ENCODE results near the gene ING4. TPM values are rescaled to one million over a fixed set of nuclear protein-coding genes. Genes with fewer than 3 reads are reported as not detected.

The ING4 gene
- polyA plus RNA-seq, 1 of the 3 experiments (the other 2 are of a cell fraction) = 96.5 TPM

DNA sequence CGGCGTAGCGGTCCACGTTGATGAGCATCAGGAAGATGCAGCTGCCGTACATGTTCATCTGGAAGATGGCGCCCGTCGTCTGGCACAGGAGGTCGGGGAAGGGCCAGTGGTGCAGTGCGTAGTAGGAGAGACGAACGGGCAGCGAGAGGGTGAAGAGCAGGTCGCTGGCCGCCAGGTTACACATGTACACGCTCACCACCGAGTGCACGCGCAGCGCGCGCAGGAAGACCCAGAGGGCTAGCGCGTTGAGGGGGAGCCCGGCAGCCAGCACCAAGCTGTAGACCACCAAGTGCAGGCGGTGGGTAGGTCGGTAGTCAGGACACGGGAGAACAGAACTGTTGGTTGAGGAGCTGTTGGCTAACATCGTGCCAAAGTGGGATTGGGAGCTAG, 42.0 kb downstream of the ING4 start:
- no peak overlapping the region for H3K4me3 ChIP-seq (ENCODE audit: low read depth in 2 of 2, low read length in 1 of 2)
- no peaks in the 10 kb centered on the region for H3K27me3 ChIP-seq (ENCODE audit: insufficient read depth)
- H3K9ac ChIP-seq = no peak overlapping the region
- ChIA-PET POLR2A (interaction anchor here (0.6 kb wide), 1 partner anchor 68 kb away, joined by 3 read pairs; no protein-coding TSS in a partner anchor), CTCF (interaction anchor here (1.0 to 4.1 kb wide), 4 partner anchors 14 to 63 kb away, joined by 3 to 32 read pairs (median 5); partner anchors contain the start of gene LPAR5)
- H3K27ac ChIP-seq (ENCODE audit: low read depth in 2 of 2, low read length in 1 of 2) = no peak overlapping the region
- no peak overlapping the region for H2AFZ ChIP-seq (ENCODE audit: low read depth)
- H3K36me3 ChIP-seq (replicated peaks in 1 of 2; ENCODE audit: control insufficient read depth in 1 of 2, insufficient read depth in 2 of 2, low read length in 1 of 2) = no peaks in the 10 kb centered on the region
- TF ChIP-seq RXRA (IDR thresholded peaks at IDR 0.05; ENCODE audit: borderline replicate concordance, low read depth) (no peak), YY1 (IDR thresholded peaks at IDR 0.05; ENCODE audit: low read depth) (no peak), GATA2 (CRISPR knock-in tag; IDR thresholded peaks at IDR 0.05) (no peak), CHD2 (IDR thresholded peaks at IDR 0.05; ENCODE audit: low read length, partially characterized antibody) (no peak), SIN3A (IDR thresholded peaks at IDR 0.05; ENCODE audit: borderline replicate concordance, low read depth, low read length) (no peak), RAD21 (IDR thresholded peaks at IDR 0.05; ENCODE audit: low read length) (no peak), RCOR1 (IDR thresholded peaks at IDR 0.05; ENCODE audit: low read length) (no peak), MEF2A (IDR thresholded peaks at IDR 0.05; ENCODE audit: borderline replicate concordance, low read depth) (no peak)
- TF ChIP-seq, protein P1, sequence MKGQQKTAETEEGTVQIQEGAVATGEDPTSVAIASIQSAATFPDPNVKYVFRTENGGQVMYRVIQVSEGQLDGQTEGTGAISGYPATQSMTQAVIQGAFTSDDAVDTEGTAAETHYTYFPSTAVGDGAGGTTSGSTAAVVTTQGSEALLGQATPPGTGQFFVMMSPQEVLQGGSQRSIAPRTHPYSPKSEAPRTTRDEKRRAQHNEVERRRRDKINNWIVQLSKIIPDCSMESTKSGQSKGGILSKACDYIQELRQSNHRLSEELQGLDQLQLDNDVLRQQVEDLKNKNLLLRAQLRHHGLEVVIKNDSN (IDR thresholded peaks at IDR 0.05; ENCODE audit: borderline replicate concordance, low read depth) = no peak
- TF ChIP-seq, protein P2, sequence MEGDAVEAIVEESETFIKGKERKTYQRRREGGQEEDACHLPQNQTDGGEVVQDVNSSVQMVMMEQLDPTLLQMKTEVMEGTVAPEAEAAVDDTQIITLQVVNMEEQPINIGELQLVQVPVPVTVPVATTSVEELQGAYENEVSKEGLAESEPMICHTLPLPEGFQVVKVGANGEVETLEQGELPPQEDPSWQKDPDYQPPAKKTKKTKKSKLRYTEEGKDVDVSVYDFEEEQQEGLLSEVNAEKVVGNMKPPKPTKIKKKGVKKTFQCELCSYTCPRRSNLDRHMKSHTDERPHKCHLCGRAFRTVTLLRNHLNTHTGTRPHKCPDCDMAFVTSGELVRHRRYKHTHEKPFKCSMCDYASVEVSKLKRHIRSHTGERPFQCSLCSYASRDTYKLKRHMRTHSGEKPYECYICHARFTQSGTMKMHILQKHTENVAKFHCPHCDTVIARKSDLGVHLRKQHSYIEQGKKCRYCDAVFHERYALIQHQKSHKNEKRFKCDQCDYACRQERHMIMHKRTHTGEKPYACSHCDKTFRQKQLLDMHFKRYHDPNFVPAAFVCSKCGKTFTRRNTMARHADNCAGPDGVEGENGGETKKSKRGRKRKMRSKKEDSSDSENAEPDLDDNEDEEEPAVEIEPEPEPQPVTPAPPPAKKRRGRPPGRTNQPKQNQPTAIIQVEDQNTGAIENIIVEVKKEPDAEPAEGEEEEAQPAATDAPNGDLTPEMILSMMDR (IDR thresholded peaks at IDR 0.05) = no peak
- no peaks in the 10 kb centered on the region for H3K79me2 ChIP-seq (ENCODE audit: insufficient read depth)
- peaks cover 10% of the 10 kb centered on the region for H3F3A ChIP-seq (replicated peaks; ENCODE audit: insufficient read depth)
- no peaks in the 10 kb centered on the region; a peak in 1 of 4 replicates for H3K4me1 ChIP-seq (ENCODE audit: control insufficient read depth in 1 of 2, insufficient read depth in 2 of 2, low read depth in 1 of 2, low read length in 1 of 2)
- H3K9me2 ChIP-seq = no peaks in the 10 kb centered on the region
- H3K4me2 ChIP-seq = no peak overlapping the region
- no peaks in the 10 kb centered on the region for H3K9me3 ChIP-seq
- no peak for DNase-seq
- 93% methylated on average over 29 of the region's 29 CpGs for WGBS (ENCODE audit: low lambda C conversion rate)
- no peaks in the 10 kb centered on the region for H4K20me1 ChIP-seq (ENCODE audit: insufficient read depth)

DNA sequence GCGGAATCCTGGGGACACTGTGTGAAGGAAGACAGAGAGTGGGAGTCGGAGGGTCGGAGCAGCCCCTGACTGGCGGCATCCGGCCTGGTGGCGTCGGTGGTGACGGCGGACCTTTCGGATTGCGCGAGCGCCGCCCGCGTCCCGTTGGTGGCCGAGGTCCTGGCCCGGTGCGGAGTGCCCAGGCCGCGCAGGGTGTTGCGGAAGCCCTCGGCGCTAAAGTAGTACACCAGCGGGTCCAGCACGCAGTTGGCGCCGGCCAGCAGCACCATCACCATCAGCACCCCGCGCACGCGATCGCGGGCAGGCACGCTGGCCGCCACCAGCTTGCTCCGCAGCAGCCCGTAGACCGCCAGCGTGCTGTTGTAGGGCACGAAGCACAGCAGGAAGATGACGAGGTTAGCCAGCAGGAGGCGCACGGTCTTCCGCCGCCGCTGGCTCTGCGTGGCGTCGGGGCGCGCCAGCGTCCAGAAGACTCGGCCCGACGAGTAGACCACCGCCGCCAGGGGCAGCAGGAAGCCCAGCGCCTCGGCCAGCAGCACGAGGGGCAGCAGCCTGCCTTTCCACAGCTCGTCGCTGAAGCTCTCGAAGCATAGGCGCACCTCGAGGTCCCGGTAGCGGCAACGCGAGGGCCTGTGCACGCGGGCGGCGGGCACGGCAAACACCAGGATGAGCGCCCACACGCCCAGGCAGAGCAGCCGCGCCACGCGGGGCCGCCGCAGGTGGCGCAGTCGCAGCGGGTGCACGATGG, 42.6 kb downstream of the ING4 start:
- no peak overlapping the region for H3K27ac ChIP-seq (ENCODE audit: low read depth in 2 of 2, low read length in 1 of 2)
- H3F3A ChIP-seq (replicated peaks; ENCODE audit: insufficient read depth) = peaks cover 14% of the 10 kb centered on the region
- no peaks in the 10 kb centered on the region for H4K20me1 ChIP-seq (ENCODE audit: insufficient read depth)
- no peak overlapping the region for H2AFZ ChIP-seq (ENCODE audit: low read depth)
- no peaks in the 10 kb centered on the region for H3K9me3 ChIP-seq
- ChIA-PET POLR2A (no interaction called here), CTCF (interaction anchor here (0.6 to 4.1 kb wide), 6 partner anchors 15 to 78 kb away, joined by 3 to 32 read pairs (median 4); partner anchors contain the start of genes IFFO1 and LPAR5)
- no peak overlapping the region for H3K9ac ChIP-seq
- peak; percentile 17 for DNase-seq
- H3K9me2 ChIP-seq = no peaks in the 10 kb centered on the region
- H3K4me1 ChIP-seq (ENCODE audit: control insufficient read depth in 1 of 2, insufficient read depth in 2 of 2, low read depth in 1 of 2, low read length in 1 of 2) = no peaks in the 10 kb centered on the region; a peak in 1 of 4 replicates
- peak overlapping the region in 1 of 2 experiments; percentile 35; a peak in 1 of 4 replicates for H3K4me3 ChIP-seq (ENCODE audit: low read depth in 2 of 2, low read length in 1 of 2)
- H3K4me2 ChIP-seq = no peak overlapping the region
- H3K27me3 ChIP-seq (ENCODE audit: insufficient read depth) = no peaks in the 10 kb centered on the region
- WGBS (ENCODE audit: low lambda C conversion rate) = 95% methylated on average over 73 of the region's 88 CpGs
- H3K79me2 ChIP-seq (ENCODE audit: insufficient read depth) = no peaks in the 10 kb centered on the region
- H3K36me3 ChIP-seq (replicated peaks in 1 of 2; ENCODE audit: control insufficient read depth in 1 of 2, insufficient read depth in 2 of 2, low read length in 1 of 2) = no peaks in the 10 kb centered on the region
- TF ChIP-seq NRF1 (IDR thresholded peaks at IDR 0.05; ENCODE audit: low read depth, low read length) (no peak), POLR2AphosphoS5 (IDR thresholded peaks at IDR 0.05; ENCODE audit: low read depth, low read length) (no peak), CHD2 (IDR thresholded peaks at IDR 0.05; ENCODE audit: low read length, partially characterized antibody) (no peak), MXI1 (IDR thresholded peaks at IDR 0.05; ENCODE audit: low read depth, low read length) (no peak), TAF1 (IDR thresholded peaks at IDR 0.05; ENCODE audit: borderline replicate concordance, low read depth, low read length) (no peak), FOSL2 (IDR thresholded peaks at IDR 0.05; ENCODE audit: borderline replicate concordance, low read depth) (no peak)
- TF ChIP-seq, protein P3, sequence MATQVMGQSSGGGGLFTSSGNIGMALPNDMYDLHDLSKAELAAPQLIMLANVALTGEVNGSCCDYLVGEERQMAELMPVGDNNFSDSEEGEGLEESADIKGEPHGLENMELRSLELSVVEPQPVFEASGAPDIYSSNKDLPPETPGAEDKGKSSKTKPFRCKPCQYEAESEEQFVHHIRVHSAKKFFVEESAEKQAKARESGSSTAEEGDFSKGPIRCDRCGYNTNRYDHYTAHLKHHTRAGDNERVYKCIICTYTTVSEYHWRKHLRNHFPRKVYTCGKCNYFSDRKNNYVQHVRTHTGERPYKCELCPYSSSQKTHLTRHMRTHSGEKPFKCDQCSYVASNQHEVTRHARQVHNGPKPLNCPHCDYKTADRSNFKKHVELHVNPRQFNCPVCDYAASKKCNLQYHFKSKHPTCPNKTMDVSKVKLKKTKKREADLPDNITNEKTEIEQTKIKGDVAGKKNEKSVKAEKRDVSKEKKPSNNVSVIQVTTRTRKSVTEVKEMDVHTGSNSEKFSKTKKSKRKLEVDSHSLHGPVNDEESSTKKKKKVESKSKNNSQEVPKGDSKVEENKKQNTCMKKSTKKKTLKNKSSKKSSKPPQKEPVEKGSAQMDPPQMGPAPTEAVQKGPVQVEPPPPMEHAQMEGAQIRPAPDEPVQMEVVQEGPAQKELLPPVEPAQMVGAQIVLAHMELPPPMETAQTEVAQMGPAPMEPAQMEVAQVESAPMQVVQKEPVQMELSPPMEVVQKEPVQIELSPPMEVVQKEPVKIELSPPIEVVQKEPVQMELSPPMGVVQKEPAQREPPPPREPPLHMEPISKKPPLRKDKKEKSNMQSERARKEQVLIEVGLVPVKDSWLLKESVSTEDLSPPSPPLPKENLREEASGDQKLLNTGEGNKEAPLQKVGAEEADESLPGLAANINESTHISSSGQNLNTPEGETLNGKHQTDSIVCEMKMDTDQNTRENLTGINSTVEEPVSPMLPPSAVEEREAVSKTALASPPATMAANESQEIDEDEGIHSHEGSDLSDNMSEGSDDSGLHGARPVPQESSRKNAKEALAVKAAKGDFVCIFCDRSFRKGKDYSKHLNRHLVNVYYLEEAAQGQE (IDR thresholded peaks at IDR 0.05; ENCODE audit: low read depth, low read length) = no peak
- TF ChIP-seq, protein P2 (IDR thresholded peaks at IDR 0.05) = no peak

Measured in SK-N-SH (cell line).